ENCODE results near the gene AGA.

- TF ChIP-seq PBX3 (CRISPR knock-in tag; IDR thresholded peaks at IDR 0.05) (no peak), CTCF (tag by site-specific recombination; IDR thresholded peaks at IDR 0.05) (no peak), ZBTB8A (tag by site-specific recombination; IDR thresholded peaks at IDR 0.05) (no peak), ZSCAN5A (tag by site-specific recombination; IDR thresholded peaks at IDR 0.05) (no peak), ZBTB20 (tag by site-specific recombination; IDR thresholded peaks at IDR 0.05) (no peak), FEZF1 (tag by site-specific recombination; IDR thresholded peaks at IDR 0.05) (no peak), ZNF19 (tag by site-specific recombination; IDR thresholded peaks at IDR 0.05; ENCODE audit: low read depth) (no peak), ZNF366 (tag by site-specific recombination; conservative IDR thresholded peaks at IDR 0.05) (no peak), ZNF121 (tag by site-specific recombination; IDR thresholded peaks at IDR 0.05) (no peak), KLF8 (tag by site-specific recombination; IDR thresholded peaks at IDR 0.05) (no peak), ZNF114 (tag by site-specific recombination; IDR thresholded peaks at IDR 0.05) (no peak), ZNF792 (tag by site-specific recombination; IDR thresholded peaks at IDR 0.05) (no peak), GLIS1 (tag by site-specific recombination; IDR thresholded peaks at IDR 0.05) (no peak), ZSCAN18 (tag by site-specific recombination; IDR thresholded peaks at IDR 0.05) (no peak)
Observed at GRCh38 chr4:177484613-177485021, 42.4 kb upstream of the AGA start.

Data from HEK293 (cell line).